ENCODE results near the gene TSPO2. TPM values are rescaled to one million over a fixed set of nuclear protein-coding genes. Genes with fewer than 3 reads are reported as not detected.

The TSPO2 gene
- total and polyA plus RNA-seq, 2 of the 4 experiments (the other 2 are of a cell fraction), result not detected

GRCh38 chr6:41040940-41041536 lies 1.2 kb upstream of the TSPO2 start:
- Histone ChIP-seq H2AK9ac (replicated peaks; ENCODE audit: low read depth, low read length, poor library complexity) (no peak overlapping the region), H3K36me3 (ENCODE audit: control insufficient read depth, insufficient read depth, low read length) (no peaks in the 10 kb centered on the region), H2BK20ac (ENCODE audit: low read depth, low read length) (no peak overlapping the region), H3K14ac (replicated peaks; ENCODE audit: low read depth, low read length) (no peak overlapping the region), H3K9ac (ENCODE audit: low read depth, low read length) (no peak overlapping the region), H4K20me1 (ENCODE audit: insufficient read depth, low read length) (no peaks in the 10 kb centered on the region), H3K27ac (ENCODE audit: insufficient read depth, low read length) (no peak overlapping the region), H3K18ac (ENCODE audit: low read depth, low read length) (no peak overlapping the region), H3K56ac (ENCODE audit: extremely low read depth, insufficient read depth, low read length) (no peak overlapping the region), H3K4ac (ENCODE audit: low read depth, low read length) (no peak overlapping the region), H3K4me2 (ENCODE audit: low read depth, low read length) (no peak overlapping the region), H4K91ac (ENCODE audit: insufficient read depth, low read depth, low read length) (no peak overlapping the region), H2AK5ac (ENCODE audit: low read depth, low read length) (no peak overlapping the region), H3K4me1 (ENCODE audit: control insufficient read depth, insufficient read depth, low read length) (no peaks in the 10 kb centered on the region), H4K8ac (ENCODE audit: low read depth in 2 of 2, low read length in 2 of 2) (no peak overlapping the region), H3K79me1 (ENCODE audit: low read depth in 1 of 2, low read length in 2 of 2) (no peaks in the 10 kb centered on the region), H3K9me1 (ENCODE audit: insufficient read depth, low read length) (no peaks in the 10 kb centered on the region), H2BK5ac (ENCODE audit: low read depth, low read length, poor library complexity, severe bottlenecking) (no peak overlapping the region), H3K4me3 (ENCODE audit: insufficient read depth, low read depth, low read length) (no peak overlapping the region), H4K5ac (ENCODE audit: low read depth, low read length) (no peak overlapping the region), H2AFZ (replicated peaks; ENCODE audit: low read length, poor library complexity) (no peak overlapping the region), H3K27me3 (ENCODE audit: control insufficient read depth, insufficient read depth, low read length) (peaks cover 7% of the 10 kb centered on the region), H2BK120ac (ENCODE audit: low read depth, low read length) (no peak overlapping the region), H2BK15ac (ENCODE audit: low read depth, low read length) (no peak overlapping the region), H3K23ac (ENCODE audit: low read depth, low read length) (no peak overlapping the region), H3K9me3 (ENCODE audit: control insufficient read depth, insufficient read depth, low read length) (no peaks in the 10 kb centered on the region)
- dilution Hi-C loops (cut with HindIII; ENCODE audit: low sequenced_read_pairs, unreplicated experiment) (no loop called here), in situ Hi-C loops (cut with MboI; ENCODE audit: low sequenced_read_pairs) (loop anchor here (25.0 kb wide), 2 partner anchors 1054 to 1679 kb away; no protein-coding TSS in a partner anchor), intact Hi-C loops (cut with micrococcal nuclease) (no loop called here)
- no peak for TF ChIP-seq SMC3 (IDR thresholded peaks at IDR 0.05; ENCODE audit: low read depth, low read length)
- TF ChIP-seq, protein P1, sequence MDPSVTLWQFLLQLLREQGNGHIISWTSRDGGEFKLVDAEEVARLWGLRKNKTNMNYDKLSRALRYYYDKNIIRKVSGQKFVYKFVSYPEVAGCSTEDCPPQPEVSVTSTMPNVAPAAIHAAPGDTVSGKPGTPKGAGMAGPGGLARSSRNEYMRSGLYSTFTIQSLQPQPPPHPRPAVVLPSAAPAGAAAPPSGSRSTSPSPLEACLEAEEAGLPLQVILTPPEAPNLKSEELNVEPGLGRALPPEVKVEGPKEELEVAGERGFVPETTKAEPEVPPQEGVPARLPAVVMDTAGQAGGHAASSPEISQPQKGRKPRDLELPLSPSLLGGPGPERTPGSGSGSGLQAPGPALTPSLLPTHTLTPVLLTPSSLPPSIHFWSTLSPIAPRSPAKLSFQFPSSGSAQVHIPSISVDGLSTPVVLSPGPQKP (IDR thresholded peaks at IDR 0.05; ENCODE audit: borderline replicate concordance, low read depth, low read length), result no peak
- no peak for TF ChIP-seq NFE2L2 (IDR thresholded peaks at IDR 0.05; ENCODE audit: low read depth, low read length)
- TF ChIP-seq MXI1 (IDR thresholded peaks at IDR 0.05; ENCODE audit: borderline replicate concordance, low read depth, low read length), result no peak
- TF ChIP-seq BHLHE40 (IDR thresholded peaks at IDR 0.05; ENCODE audit: low read depth, low read length), result no peak
- no peak for TF ChIP-seq MAFK (IDR thresholded peaks at IDR 0.05; ENCODE audit: low read depth, low read length)
- no peak for TF ChIP-seq RCOR1 (IDR thresholded peaks at IDR 0.05; ENCODE audit: insufficient replicate concordance, low read length)
- TF ChIP-seq, protein P2, sequence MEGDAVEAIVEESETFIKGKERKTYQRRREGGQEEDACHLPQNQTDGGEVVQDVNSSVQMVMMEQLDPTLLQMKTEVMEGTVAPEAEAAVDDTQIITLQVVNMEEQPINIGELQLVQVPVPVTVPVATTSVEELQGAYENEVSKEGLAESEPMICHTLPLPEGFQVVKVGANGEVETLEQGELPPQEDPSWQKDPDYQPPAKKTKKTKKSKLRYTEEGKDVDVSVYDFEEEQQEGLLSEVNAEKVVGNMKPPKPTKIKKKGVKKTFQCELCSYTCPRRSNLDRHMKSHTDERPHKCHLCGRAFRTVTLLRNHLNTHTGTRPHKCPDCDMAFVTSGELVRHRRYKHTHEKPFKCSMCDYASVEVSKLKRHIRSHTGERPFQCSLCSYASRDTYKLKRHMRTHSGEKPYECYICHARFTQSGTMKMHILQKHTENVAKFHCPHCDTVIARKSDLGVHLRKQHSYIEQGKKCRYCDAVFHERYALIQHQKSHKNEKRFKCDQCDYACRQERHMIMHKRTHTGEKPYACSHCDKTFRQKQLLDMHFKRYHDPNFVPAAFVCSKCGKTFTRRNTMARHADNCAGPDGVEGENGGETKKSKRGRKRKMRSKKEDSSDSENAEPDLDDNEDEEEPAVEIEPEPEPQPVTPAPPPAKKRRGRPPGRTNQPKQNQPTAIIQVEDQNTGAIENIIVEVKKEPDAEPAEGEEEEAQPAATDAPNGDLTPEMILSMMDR (conservative IDR thresholded peaks at IDR 0.05; ENCODE audit: low read depth, low read length), result no peak
- TF ChIP-seq POLR2A (IDR thresholded peaks at IDR 0.05; ENCODE audit: low read depth, low read length), result no peak
- TF ChIP-seq MAZ (IDR thresholded peaks at IDR 0.05; ENCODE audit: borderline replicate concordance, low read depth, low read length), result no peak
- TF ChIP-seq RAD21 (IDR thresholded peaks at IDR 0.05; ENCODE audit: low read length), result no peak
- no peak for TF ChIP-seq FOS (IDR thresholded peaks at IDR 0.05; ENCODE audit: low read depth, low read length)
- no peak for TF ChIP-seq CHD1 (IDR thresholded peaks at IDR 0.05; ENCODE audit: low read depth, low read length)
- no peak for TF ChIP-seq USF2 (IDR thresholded peaks at IDR 0.05; ENCODE audit: low read depth, low read length)
- TF ChIP-seq CEBPB (IDR thresholded peaks at IDR 0.05; ENCODE audit: low read depth, low read length), result no peak
- no TSS peak for BruUV-seq (replicated peaks)
- no CpG with 5 or more reads among the region's 1 CpG for WGBS, 2 experiments (ENCODE audit: extremely low coverage in 2 of 2, insufficient read length in 1 of 2)
- DNase-seq, result no peak
- CTCF ChIA-PET, result interaction anchor here (1.6 to 2.5 kb wide), 2 partner anchors 13 to 146 kb away, joined by 4 to 11 read pairs; no protein-coding TSS in a partner anchor
- no peak for ATAC-seq (ENCODE audit: low read depth)
- POLR2A ChIA-PET (ENCODE audit: unreplicated experiment), result no interaction called here
